HG03280 (cell line): ENCODE results near the gene DCDC2.
"Not testable (repeated sequence)": the region's sequence is repeated elsewhere in the genome, so short reads cannot be mapped to it uniquely, and the experiment has no call there.

Experiments
- ATAC-seq: cut with Tn5 transposase; IDR thresholded peaks from one replicate; pipeline ENCODE4 v1.9.1; 2021; ENCODE audit warnings: mild to moderate bottlenecking, moderate library complexity; ENCODE audit not compliant: unreplicated experiment

DCDC2 gene

GRCh38 chr6:24272553-24272952 is 85.3 kb downstream of the DCDC2 start:
- ATAC-seq, result no peak

- no peak for ATAC-seq
Measured at GRCh38 chr6:24272148-24272547, 85.7 kb downstream of the DCDC2 start.

DNA sequence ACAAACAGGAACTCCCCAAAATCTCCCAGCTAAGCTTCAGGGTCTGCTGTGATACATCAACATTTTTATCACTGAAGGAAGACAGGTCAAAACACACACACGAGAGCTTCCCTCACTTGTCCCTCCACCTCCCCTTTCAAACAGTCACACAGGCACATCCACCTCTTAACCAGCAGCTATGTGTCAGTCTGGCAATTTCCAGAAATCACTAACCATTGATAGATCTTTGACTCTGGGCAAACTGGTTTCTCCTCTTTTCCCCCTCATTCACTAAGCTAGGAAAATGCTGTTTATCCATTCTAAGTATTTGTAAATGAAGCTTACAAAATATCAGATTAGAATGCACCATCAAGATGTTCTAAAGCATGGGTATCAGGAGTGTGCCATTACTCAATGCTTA is 87.8 kb downstream of the DCDC2 start:
- ATAC-seq, result no peak

DNA sequence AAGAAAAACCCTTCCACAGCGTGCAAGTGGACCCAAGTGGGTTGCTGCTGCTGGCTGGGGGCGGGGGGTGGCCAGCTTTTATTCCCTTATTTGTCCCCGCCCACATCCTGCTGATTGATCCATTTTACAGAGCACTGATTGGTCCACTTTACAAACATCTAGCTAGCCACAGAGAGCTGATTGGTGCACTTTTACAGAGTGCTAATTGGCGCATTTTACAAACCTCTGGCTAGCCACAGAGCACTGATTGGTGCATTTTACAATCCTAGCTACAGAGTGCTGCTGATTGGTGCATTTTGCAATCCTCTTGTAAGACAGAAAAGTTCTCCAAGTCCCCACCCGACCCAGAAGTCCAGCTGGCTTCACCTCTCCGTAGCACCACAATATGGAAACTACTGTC is 99.6 kb downstream of the DCDC2 start:
- ATAC-seq, result not testable (repeated sequence)

GRCh38 chr6:24257282-24257681 is 100.6 kb downstream of the DCDC2 start:
- no peak for ATAC-seq

- peak; percentile 96 for ATAC-seq
Measured at GRCh38 chr6:24255676-24256075, 102.2 kb downstream of the DCDC2 start.

DNA sequence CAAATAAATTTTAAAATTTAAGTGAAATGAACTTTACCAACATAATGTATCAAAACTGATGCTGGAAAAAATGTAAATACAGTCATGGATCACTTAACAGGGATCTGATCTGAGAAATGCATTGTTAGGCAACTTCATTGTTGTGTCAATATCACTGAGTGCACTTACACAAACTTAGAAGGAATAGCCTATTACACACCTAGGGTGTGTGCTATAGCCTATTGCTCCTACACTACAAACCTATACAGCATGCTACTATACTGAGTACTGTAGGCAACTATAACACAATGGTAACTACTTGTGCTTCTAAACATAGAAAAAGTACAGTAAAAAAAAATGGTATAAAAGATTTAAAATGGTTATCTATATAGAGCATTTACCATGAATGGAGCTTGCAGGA is 104.5 kb downstream of the DCDC2 start:
- ATAC-seq, result no peak

DNA sequence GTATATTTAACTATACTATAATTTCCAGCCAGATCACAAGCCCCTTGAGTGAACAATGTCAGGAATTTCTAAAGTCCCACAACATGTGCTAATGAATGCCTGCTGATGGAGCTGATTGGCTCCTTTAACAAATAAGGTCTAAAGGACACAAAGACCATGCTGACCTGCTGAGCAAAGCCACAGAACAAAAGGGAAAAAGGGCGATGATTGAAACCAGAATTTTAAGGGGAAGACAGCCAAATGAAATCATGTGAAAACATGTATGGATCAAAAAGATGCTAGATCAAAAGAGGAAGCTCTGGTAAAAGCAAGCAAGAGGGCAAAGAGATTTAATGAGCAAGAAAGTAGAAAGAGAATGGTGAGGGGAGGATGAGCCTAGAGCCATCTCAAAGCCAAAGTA is 105.6 kb downstream of the DCDC2 start:
- ATAC-seq, result no peak

DNA sequence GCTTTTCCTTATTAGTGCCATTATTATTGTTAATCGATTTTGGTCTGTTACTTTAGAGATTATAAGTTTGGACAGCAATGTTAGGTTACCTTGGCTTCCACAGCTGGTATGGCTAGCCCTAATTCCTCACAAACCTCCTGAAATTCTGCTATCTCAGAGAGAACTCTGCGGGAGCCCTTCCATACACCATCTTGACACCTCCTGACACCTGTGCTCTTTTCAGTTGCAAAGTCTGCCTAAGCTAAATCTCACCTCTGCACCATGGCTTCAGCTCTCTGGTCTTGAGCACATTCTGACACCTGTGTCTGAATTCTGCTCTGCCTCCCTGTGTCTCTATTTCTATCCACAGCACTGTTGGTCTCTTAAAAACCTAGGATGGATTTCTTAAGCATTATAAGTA is 106.5 kb downstream of the DCDC2 start:
- ATAC-seq, result no peak

DNA sequence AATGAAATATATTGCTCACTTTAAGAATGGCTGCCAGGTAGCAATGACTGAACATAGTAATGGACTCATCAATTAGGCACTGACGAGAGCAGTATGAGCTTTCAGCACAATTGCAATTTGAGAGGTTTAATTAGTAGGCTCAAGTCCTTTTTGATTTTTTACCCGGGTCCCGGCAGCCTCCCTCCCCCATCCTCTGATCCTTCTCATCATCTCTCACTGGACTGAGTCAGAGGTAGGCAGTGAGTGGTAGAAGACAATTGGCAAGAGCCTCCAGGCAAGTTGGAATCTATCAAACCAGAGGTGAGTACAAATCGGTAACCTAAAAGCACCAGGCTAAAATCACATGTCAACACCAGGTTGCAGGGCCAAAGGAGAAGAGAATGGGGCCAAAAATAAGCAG is 107.9 kb downstream of the DCDC2 start:
- no peak for ATAC-seq

GRCh38 chr6:24245275-24245674 is 112.6 kb downstream of the DCDC2 start:
- no peak for ATAC-seq

- ATAC-seq, result no peak
Measured at GRCh38 chr6:24242924-24243323, 114.9 kb downstream of the DCDC2 start.

GRCh38 chr6:24241779-24242178 is 116.1 kb downstream of the DCDC2 start:
- not testable (repeated sequence) for ATAC-seq

DNA sequence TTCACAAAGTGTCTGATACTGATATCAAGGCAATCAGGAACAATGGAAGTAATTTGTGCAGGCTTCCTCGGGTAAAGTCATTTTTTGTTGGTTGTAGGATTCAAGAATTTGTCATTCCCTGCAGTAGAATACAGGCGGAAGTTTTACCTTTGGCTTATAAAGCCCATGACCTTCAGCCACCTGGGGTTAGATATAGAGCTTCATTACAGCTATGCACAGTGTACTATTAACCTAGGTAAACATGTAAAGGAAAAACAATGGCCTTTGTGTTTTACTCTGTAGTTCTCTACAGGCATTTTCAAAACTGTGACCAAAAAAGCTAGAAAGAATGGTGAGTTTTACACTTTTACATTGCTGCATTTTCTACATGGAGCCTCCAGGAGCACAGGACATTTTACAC is 116.9 kb downstream of the DCDC2 start:
- ATAC-seq, result no peak

DNA sequence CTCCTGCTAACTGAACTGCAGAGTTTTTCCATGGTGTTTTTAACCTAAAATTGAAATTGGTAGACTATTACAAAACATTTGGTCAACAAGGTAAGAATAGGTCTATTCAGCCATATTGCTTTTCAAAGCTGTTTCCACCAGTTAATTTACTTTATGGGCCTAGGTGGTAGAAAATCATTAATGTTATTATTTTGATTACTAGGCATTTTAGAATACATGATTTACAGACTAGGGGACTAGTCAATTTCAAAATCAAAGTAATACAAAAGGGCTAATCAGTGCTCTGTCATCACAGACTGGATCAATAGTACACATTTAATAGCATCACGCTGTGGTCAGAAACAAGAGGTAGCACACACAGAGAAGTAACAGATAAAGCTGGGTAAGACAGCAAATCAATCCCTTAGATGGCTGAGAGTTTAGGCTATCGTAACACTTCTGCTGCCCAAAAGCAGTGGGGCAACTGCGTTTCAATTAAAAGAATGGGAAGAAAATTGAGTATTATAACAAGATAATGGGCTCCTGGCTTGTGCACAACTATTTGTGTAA is 117.4 kb downstream of the DCDC2 start:
- no peak for ATAC-seq

- ATAC-seq, result no peak
Measured at GRCh38 chr6:24238700-24239099, 119.2 kb downstream of the DCDC2 start.

GRCh38 chr6:24236779-24237178 is 121.1 kb downstream of the DCDC2 start:
- ATAC-seq, result not testable (repeated sequence)

DNA sequence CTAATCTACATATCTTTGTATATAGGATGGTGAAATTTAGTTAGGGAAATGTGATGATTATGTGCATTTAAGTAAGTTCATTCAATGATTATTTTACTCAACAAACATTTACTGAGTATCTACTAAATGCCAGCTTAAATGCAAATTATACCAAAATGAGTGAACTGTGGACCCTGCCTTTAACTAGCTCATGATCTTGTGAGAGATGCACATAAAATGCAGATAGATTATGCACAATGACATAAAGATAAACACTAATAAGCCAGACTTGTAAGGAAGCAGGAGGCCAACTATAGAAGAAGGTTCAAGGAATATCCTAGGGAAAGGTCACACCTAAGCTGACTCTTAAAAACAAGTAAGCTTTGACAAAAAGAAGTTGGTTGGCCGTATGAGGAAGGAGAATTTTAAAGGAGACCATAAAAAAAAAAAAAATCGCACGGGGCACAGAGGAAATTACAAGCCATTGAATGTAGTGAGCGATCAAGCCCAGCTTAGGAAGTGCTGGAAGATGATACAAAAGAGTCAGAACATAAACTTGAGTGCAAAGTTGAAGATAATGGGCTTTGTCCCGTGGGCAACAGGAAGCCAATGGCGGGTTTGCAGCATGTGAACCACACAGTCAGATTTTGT is 123.9 kb downstream of the DCDC2 start:
- ATAC-seq, result no peak

DNA sequence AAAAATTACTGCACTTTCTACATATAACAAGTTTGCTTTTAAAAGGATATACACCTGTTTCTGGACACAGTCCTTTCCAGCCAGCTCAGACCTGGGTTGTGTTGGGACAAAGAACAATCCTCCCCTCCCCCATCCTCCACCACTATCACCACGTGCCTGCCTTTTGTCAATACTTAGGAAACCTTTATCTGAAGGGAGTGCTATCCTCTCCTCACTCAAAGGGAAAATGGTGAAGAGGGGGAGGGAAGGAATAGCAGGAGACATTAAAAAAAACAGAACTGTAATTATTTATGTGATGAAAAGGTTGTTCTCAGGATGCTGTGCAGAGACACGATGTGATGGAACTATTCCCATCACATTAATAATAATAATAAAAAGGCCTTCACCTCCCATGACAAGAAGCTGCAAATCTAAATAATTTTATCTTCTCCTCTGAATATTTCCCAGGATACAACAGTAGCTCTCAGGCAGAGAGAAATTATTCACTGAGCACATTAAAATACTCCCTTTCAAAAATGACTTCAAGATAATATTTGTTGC is 126.4 kb downstream of the DCDC2 start:
- no peak for ATAC-seq

GRCh38 chr6:24229696-24230405 is 128.0 kb downstream of the DCDC2 start:
- ATAC-seq, result no peak

DNA sequence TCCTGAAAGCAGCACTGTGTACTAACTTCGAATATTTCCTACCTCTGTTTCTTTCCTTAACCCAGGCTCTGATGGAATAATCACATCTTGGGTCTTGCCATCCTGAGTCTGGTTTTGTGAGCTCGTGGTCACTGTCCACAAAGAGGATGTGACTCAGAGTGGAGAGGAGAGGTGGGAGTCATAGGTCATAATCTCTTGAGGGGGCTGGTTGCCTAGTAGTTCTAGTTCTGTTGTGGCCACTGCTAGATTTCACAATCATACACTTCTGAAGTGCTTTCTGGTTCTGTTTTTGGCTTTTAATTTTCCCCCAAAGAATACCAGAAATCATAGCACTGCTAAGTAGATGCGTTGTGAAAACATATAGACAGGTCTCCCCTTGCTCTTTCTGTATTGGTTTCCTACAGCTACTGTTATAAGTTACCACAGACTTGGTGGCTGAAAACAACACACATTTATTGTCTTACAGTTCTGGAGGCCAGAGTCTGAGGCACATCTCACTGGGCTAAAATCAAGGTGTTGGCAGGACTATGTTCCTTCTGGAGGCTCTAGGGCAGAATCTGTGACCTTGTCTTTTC is 129.1 kb downstream of the DCDC2 start:
- ATAC-seq, result peak; percentile 71

GRCh38 chr6:24228123-24228522 is 129.7 kb downstream of the DCDC2 start:
- ATAC-seq, result no peak
